ENCODE measurements around the gene MAPK9.

- TF ChIP-seq POLR2A (IDR thresholded peaks at IDR 0.05), result no peak
- TF ChIP-seq, protein P1, sequence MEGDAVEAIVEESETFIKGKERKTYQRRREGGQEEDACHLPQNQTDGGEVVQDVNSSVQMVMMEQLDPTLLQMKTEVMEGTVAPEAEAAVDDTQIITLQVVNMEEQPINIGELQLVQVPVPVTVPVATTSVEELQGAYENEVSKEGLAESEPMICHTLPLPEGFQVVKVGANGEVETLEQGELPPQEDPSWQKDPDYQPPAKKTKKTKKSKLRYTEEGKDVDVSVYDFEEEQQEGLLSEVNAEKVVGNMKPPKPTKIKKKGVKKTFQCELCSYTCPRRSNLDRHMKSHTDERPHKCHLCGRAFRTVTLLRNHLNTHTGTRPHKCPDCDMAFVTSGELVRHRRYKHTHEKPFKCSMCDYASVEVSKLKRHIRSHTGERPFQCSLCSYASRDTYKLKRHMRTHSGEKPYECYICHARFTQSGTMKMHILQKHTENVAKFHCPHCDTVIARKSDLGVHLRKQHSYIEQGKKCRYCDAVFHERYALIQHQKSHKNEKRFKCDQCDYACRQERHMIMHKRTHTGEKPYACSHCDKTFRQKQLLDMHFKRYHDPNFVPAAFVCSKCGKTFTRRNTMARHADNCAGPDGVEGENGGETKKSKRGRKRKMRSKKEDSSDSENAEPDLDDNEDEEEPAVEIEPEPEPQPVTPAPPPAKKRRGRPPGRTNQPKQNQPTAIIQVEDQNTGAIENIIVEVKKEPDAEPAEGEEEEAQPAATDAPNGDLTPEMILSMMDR (IDR thresholded peaks at IDR 0.05), result no peak
Measured at GRCh38 chr5:180235077-180235476, 56.8 kb downstream of the MAPK9 start.

Data from right lobe of liver (tissue), 4 donors.